ENCODE results near the gene OTUB1.
"Not testable (repeated sequence)": the region's sequence is repeated elsewhere in the genome, so short reads cannot be mapped to it uniquely, and the experiment has no call there.

GRCh38 chr11:63963895-63964294 is 22.3 kb upstream of the OTUB1 start:
- TF ChIP-seq POLR2A (IDR thresholded peaks at IDR 0.05; ENCODE audit: low read length); CTCF (IDR thresholded peaks at IDR 0.05); CEBPB (IDR thresholded peaks at IDR 0.05); MAX (IDR thresholded peaks at IDR 0.05); PHF8 (IDR thresholded peaks at IDR 0.05; ENCODE audit: borderline replicate concordance, low read depth); CHD2 (IDR thresholded peaks at IDR 0.05; ENCODE audit: low read length, partially characterized antibody); HOXB13 (CRISPR knock-in tag; IDR thresholded peaks at IDR 0.05; ENCODE audit: low read depth); SREBF2 (IDR thresholded peaks at IDR 0.05); RFX5 (IDR thresholded peaks at IDR 0.05); FOSL2 (IDR thresholded peaks at IDR 0.05); FOSL2 (CRISPR knock-in tag; IDR thresholded peaks at IDR 0.05); EP300 (IDR thresholded peaks at IDR 0.05); PBX3 (IDR thresholded peaks at IDR 0.05): not testable (repeated sequence)
